Middle frontal gyrus (tissue), 1 donor: ENCODE results near the gene PEAR1.

Experiments used
- DNase-seq: peaks from one replicate; pipeline ENCODE4 v3.0.0-alpha.2; 2015; ENCODE audit warnings: low spot score; ENCODE audit errors: extremely low spot score

PEAR1 gene

GRCh38 chr1:156882543-156882942, 11.0 kb upstream of the PEAR1 start:
- no peak for DNase-seq

- DNase-seq = no peak
These were observed 9.6 kb upstream of the PEAR1 start for GRCh38 chr1:156883919-156884318.

DNA sequence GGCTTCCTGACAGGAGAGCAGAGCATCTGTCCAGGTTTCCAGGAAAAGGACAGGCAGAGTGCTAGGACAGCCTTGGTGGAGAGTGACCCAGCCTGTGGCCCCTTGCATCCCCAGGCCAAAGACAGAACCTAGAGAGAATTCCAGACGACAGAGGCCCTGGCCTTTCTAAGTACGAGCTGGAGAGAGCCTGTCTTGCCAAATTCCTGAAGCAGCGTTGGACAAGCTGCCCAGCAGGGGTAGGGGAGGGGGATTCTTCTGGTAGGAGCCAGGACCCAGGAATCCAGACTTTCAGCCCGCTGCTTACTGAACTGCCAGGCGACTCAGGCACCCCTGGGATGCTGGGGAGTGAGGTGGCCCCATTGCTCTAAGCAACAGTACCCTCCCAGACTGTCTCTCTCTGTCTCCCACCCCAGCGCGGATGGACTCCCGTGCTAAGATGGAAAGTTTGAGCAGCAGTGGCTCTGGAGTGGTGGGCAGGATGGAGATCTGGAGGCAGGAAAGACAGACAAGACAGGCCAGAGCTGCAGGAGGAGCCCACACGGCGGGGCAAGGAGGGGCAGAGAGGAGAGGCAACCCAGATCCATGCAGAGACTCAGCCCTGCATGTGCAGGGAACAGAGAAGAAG, 8.8 kb upstream of the PEAR1 start:
- no peak for DNase-seq

GRCh38 chr1:156885314-156885713, 8.2 kb upstream of the PEAR1 start:
- DNase-seq = no peak

DNA sequence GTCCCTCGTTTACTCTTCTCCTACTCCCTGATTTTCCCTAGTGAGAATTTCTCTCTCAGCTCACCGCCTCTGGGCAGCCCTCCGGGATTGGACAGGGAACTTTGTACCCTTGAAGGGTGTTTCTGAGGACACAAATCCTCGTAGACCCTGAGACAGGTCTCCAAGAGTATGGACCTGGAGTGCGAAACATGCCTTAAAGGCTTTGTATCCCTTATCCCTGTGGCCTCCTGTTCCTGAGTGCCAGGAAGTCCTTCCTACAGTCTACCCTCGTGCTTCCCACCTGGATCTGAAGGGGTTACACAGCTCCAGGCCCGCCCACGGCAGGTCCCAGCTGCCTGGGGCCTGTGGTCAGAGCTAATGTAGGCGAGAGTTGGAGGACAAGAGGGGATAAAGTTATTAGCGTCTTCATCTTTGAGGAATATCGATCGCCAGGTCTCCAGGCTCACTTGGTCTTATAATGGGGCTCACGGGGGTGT, 7.6 kb upstream of the PEAR1 start:
- DNase-seq = no peak

DNA sequence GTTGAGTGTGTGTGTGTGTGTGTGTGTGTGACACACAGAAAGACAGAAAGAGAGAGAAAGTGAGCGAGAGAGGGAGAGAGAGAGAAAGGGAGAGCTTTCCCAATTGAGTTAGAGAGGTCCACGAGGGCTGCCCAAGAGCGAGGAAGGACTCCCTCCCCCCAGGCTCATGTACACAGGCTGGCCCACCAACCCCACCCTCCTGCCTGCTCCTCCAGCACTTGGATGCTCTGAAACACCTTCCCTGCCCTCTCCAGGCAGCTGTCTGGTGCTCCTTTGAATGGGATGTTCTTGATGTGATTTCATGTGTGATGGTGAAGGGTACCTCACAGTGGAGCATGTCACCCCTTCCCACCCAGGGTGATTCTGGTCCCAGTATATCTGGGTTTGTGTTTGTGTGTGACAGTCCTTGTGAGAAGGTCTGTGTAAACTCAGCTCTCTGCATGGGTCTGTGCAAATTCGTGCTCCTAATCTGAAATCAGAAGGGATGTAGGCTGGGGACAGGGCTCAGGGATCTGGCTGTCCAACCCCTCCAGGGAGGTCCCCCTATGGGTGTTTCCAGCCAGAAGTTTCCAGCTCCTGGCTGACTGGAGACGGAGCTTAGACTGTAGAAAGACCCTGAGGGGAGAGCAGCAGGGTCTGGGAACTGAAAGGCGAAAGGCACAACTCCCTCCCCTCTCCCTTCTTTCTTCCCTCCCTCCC, 6.8 kb upstream of the PEAR1 start:
- no peak for DNase-seq

GRCh38 chr1:156887317-156887716, 6.2 kb upstream of the PEAR1 start:
- DNase-seq = no peak

GRCh38 chr1:156887734-156888133, 5.8 kb upstream of the PEAR1 start:
- DNase-seq = no peak

DNA sequence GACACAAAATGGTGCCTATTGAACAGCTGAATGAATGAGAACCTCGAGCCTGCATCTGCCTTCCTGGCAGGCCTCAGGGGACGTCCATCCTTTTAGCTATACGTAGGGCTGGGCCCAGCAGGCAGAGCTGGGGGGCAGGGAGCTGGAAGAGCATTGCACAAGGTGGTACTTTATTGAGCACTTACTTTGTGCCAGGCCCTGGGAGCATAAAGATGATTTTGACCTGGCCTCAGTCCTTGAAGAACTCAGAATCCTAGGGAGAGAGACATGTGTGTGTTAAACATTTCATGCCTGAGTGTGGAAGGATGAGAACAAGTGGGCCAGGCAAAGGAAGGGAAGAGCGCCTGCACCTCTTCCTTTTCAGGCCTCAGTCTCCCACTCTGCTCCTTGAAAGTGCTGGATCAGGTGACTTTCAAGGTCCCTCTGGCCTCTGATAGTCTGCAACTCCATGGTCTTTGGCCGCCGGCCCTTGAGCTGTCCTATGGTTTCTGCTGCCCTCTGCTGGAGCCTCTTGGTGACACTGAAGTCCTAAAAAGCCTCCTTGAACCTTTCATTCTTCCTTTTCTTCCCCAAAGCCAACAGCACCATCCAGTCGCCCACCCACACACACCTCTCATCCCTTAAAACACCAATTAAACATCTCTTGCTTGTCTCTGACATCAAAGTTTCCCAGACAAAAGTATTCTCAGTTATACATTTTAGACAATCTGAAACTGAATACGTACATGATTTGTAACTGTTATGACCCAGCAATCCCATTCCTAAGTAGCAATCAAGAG, 3.5 kb upstream of the PEAR1 start:
- peak; percentile 46 for DNase-seq

GRCh38 chr1:156892190-156893047, 1.1 kb upstream of the PEAR1 start:
- peak; percentile 40 for DNase-seq

DNA sequence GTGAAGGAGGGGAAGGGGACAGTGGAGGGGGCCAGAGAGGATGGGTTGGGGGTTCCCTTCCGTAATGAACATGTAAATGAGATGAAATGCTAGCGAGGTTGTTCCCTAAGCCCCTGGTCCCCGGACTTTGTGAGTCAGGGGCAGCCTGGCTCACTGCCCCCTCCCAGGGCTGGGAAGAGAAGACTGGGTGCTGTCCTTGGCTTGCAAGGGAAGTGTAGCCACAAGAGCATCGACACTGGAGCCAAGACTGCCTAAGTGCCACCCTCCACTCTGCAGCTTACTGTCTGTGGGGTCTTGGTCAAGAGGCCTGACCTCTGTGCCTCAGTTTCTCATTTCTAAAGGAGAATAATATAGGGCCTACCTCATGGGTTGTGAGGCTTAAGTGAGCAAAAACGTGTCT, 483 bp downstream of the PEAR1 start:
- DNase-seq = no peak

DNA sequence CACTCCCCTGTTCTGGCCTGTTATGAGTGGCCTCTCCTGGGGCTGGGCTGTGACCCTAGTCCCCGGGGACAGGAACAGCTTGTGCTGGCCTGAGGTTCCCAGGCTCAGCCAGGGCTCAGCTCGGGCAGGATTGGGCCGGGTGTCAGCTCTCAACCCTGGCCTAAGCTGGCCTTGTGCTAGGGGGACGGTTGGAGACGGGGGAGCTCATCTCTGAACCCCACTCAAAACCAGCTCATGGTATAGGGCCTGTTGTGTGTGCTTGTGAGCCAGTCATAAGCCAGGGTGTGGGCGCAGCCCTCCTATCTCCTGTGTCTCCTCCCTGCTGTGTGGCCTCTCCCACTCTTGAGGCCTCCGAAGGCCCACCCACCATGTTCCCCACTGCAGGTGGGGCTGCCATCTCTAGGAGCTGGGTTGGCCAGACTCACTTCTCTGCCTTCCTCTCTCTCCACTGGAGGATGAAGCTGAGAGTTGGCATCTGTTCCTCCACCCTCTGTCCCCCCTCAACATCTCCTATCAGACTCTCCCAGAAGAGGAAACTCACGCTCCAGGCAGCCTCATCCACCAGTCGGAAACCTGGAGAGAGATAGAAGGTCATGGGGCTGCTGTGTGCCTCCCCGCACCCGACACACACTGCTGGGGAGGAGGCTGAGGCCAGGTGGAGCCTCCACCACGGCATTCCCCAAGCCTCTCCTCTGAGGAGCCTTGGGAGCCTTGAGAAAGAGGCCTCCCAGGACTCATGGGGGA, 1.4 kb downstream of the PEAR1 start:
- DNase-seq = no peak

DNA sequence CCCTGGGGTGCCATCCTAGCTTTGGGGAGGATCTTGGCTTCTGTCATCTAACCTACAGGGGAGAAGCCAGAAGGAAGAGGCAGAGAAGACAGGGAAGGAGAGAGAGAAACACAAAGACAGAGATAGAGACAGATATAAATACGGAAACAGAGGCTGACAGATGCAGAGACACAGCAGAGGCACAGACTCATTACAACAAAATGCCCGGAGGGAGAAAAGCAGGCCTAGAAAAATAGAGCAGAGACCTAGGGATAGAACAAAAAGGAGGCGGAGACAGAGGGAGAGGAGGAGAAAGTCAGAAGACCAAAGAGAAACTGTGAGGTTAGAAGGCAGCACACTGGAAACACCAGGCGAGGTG, 1.9 kb downstream of the PEAR1 start:
- no peak for DNase-seq

GRCh38 chr1:156895927-156896326, 2.4 kb downstream of the PEAR1 start:
- no peak for DNase-seq

DNA sequence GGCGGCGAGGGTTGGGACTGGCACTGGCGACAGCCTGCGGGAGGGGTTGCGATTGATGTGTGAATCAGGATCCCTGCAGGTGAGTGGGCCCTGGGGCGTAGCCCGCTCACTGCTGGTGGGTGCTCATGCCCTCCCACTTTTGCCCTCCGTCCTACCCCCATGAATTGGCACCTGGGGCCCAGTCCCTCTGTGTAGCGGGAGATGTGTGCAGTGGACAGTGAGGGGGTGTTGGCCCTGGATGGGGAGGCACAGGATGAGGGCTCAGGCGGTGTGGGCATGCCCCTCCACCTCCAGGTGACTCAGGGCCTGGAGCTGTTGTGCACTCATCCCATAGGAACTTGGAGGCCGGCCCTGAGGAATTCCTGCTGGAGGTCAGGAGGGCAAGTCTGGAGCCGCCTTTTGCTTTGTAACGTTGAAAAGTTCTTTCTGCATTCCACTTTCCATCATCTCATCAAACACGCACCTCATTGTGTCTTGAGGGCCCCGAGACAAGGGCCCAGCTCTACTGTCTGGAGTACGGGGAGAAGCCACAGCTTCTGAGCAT, 3.0 kb downstream of the PEAR1 start:
- DNase-seq = no peak

- DNase-seq = no peak
These were observed 3.7 kb downstream of the PEAR1 start for GRCh38 chr1:156897078-156897825.

DNA sequence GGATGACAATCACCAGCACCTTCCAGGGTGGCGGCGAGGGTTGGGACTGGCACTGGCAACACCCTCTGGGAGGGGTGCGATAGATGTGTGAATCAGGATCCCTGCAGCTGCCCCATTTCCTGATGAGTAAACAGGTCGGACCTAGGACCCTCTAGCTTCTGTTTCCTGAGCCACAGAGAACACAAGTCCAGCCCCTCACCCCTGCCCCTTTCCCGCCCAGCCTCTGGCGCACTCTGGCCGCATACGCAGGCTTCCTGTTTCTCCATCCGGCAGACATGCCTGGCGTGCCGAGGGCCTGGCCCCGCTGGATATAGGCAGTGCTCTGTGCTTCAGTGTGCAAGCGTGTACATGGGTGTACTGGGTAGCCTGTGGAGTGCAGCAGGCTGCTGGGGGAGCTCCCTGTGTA, 4.6 kb downstream of the PEAR1 start:
- no peak for DNase-seq

GRCh38 chr1:156898971-156899664, 5.6 kb downstream of the PEAR1 start:
- DNase-seq = no peak
